Fibroblast of the aortic adventitia (primary cell): ENCODE results near the gene IL1RAPL2. TPM values are rescaled to one million over a fixed set of nuclear protein-coding genes. Genes with fewer than 3 reads are reported as not detected.
A peak's percentile ranks its signal among the peaks of the same experiment; 100 is the strongest.

Experiments
- DNase-seq: peaks from one replicate; pipeline ENCODE4 v3.0.0-alpha.2; 2010; ENCODE audit warnings: low read depth
- H3K4me3 ChIP-seq: 2 replicates; pipeline ENCODE4 v1.5.1; 2011; ENCODE audit warnings: low read depth, mild to moderate bottlenecking, control low read depth, low read length, moderate library complexity
- total RNA-seq: library from RNA; depleted of rRNA; stranded (reverse); fragments of >200 nt; gene quantifications from 2 replicates; pipeline ENCODE4 v1.2.3, GENCODE V29; 2012; ENCODE audit warnings: low replicate concordance
- TF ChIP-seq, protein P1 (sequence below): IDR thresholded peaks from 2 replicates; pipeline ENCODE4 v1.5.1; 2011; ENCODE audit warnings: mild to moderate bottlenecking, low read length, control low read depth, inconsistent platforms; ENCODE audit not compliant: insufficient read depth

Gene IL1RAPL2
- total RNA-seq, 1 donor = 0.27 TPM

DNA sequence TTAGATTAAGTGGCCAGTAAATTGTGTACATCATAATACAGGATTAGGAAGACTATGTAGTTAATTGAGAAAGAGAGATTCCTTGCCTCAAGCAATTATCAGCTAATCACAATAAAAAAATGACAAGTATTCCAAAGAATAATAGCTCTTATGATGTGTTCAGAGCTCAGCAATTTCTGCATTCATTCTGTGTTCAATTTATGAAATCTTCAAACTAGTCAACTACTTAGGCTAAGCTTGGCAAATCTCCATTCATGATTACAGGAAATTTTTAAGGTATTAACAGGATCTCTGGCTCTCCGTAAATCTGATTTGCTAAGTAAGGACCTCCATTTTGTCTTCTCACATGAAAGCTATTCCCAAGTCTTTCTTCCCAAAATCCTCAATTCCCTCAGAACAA lies 911.4 kb downstream of the IL1RAPL2 start:
- no peak overlapping the region for H3K4me3 ChIP-seq
- TF ChIP-seq, protein P1, sequence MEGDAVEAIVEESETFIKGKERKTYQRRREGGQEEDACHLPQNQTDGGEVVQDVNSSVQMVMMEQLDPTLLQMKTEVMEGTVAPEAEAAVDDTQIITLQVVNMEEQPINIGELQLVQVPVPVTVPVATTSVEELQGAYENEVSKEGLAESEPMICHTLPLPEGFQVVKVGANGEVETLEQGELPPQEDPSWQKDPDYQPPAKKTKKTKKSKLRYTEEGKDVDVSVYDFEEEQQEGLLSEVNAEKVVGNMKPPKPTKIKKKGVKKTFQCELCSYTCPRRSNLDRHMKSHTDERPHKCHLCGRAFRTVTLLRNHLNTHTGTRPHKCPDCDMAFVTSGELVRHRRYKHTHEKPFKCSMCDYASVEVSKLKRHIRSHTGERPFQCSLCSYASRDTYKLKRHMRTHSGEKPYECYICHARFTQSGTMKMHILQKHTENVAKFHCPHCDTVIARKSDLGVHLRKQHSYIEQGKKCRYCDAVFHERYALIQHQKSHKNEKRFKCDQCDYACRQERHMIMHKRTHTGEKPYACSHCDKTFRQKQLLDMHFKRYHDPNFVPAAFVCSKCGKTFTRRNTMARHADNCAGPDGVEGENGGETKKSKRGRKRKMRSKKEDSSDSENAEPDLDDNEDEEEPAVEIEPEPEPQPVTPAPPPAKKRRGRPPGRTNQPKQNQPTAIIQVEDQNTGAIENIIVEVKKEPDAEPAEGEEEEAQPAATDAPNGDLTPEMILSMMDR = no peak
- DNase-seq = peak; percentile 31

DNA sequence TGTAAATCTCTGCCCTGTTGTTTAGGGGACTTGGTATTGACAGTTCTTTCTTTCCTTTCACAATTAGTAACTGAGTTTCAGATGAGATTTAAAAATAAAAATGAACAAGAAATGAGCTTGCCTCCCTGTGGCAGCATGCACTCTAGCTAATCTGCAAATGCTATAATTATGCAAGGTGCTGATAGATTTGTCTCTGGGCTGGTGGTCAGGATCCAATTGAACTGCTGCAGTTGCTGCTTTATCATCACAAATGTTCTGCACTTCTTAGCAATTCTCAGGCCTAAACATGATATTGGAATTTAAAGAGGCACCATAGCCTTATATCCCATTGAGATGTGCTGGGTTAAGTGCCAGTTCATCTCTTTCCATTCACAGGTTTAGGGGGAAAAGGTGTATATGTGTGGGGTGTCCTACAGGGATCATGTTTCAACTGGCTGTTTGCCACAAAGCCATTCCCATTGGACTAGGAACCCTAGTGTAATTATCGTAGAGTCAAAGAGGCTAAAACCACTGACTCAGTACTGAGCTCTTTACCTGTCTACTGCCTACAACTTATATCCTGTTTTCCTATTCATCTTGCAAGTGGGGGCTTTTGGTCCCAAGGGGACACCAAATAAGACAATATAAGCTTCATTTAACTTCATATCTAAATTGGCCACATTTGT lies 914.8 kb downstream of the IL1RAPL2 start:
- DNase-seq = no peak
- TF ChIP-seq, protein P1 = no peak
- H3K4me3 ChIP-seq = no peak overlapping the region

DNA sequence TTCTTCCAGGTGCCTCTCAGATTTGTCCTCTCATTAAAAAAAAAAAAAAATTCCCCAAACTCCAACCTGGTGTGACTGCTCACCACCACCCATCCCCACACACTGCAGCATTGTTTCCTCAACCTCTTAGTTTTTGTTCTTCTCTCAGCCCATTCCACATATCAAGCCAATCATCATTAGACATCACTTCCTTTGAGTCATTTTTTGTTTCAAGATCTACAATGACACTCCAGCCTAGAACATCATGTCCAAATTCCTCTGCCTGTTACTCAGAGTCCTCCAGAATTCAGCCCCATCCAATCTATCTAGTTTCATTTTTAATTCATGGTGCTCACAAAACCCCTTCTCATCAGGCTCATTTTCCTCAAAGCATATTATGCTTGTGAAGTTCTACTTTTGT lies 917.0 kb downstream of the IL1RAPL2 start:
- DNase-seq = peak; percentile 34
- TF ChIP-seq, protein P1 = no peak
- H3K4me3 ChIP-seq = no peak overlapping the region

DNA sequence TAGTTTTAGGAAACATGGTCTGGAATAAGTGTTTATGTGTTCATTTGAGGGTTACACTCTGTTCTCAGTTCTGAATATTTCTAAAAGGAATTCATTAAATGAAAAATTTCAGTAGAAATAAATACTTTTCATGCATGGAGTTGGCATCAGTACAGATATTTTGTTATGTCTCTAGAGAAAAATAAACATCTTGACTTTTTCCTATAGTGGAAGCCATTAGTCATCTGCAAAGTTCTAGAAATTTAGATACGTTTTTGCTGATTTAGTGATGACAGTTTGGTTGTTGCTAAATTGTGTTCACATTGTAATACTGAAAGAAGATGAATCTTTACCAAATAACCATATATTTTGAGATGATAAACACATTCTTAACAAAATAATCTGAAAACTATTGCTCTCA lies 922.7 kb downstream of the IL1RAPL2 start:
- TF ChIP-seq, protein P1 = no peak
- DNase-seq = no peak
- H3K4me3 ChIP-seq = no peak overlapping the region

DNA sequence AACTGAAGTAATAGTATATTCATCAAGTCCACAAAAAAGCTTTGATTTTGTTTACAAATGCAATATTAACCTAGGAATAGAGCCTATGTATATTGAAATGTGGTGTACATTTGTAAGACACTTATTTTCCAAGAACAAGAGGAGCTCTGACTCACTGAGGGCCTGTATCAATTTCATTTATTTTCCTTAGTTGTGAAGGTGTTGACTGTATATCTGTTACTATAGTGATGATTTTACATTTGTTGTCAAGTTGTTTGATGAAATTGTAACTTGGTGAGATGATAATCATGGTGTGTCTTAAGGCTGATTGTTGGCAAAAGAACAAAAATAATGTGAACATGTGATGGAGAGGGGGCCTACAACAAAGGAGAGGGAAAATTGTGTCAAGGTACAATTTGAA lies 929.4 kb downstream of the IL1RAPL2 start:
- H3K4me3 ChIP-seq = no peak overlapping the region
- DNase-seq = no peak
- TF ChIP-seq, protein P1 = no peak

DNA sequence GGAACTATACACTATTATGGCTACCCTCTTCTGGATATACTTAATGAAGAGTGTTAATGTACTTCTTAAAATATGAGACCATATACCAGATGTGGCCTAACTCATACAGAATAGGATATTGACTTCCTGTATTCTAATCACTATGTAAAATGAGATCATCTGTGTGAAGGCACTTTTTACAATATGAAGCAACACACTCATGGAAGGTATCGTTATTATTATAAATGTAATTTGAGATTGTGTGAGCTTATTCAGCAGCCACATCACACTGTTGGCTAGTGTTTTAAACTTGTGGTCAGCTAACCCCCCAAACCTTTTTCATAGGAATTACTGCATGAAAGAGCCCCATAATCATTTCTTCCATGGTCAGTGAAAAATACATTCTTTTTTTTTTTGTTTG lies 936.3 kb downstream of the IL1RAPL2 start:
- TF ChIP-seq, protein P1 = no peak
- H3K4me3 ChIP-seq = no peak overlapping the region
- DNase-seq = peak; percentile 0

DNA sequence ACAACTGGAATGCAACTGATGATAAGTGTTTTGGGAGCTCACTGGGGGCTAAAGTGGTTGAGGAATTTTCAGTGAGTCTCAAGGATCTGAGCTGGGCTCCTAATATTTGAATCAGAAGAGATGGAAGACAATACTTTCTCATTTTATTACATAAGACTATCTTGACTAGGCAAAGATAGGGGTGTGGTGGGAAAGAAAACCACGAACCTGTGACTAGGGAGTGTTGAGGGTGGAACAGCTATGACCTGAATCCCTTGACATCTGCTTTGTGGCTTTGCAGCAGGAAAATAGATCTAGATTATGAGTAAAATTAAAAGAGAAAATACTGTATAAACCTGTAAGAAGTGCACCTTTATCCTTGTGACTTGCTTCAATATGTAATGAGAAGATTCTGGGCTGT lies 949.6 kb downstream of the IL1RAPL2 start:
- DNase-seq = no peak
- H3K4me3 ChIP-seq = no peak overlapping the region
- TF ChIP-seq, protein P1 = no peak
